ENCODE results near the gene HERPUD2. TPM values are rescaled to one million over a fixed set of nuclear protein-coding genes. Genes with fewer than 3 reads are reported as not detected.

HERPUD2 gene
- total and polyA plus RNA-seq, 2 of the 8 experiments (the other 6 are each of a cell fraction or from before 2014, with no cell fraction given), result 18.3 to 27.3 TPM

DNA sequence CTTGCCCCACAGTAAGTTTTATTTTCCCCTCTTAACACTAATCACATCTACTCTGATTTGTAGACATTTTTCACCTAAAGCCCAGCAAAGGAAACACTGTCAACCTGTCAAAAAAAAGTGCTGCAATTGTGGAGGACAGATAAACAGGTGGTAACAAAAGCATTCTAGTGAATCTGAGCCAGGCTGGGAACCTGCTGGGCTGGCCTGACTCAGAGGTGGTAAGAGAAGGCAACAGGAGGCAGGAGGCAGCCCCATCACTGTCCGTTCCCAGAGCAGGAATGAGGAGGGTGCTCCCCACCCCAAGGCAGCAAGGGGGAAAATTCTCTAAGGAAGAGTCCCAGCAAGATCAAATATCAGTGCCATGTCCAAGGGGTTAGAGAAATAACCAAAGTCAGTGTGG is 19.5 kb upstream of the HERPUD2 start (continued):
- TF ChIP-seq YY1 (IDR thresholded peaks at IDR 0.05; ENCODE audit: low read depth, low read length), result no peak
- TF ChIP-seq CBX8 (IDR thresholded peaks at IDR 0.05; ENCODE audit: borderline replicate concordance, low read depth, low read length), result no peak
- TF ChIP-seq KDM4A (IDR thresholded peaks at IDR 0.05; ENCODE audit: low read depth, low read length, severe bottlenecking), result no peak
- TF ChIP-seq SAP30 (IDR thresholded peaks at IDR 0.05; ENCODE audit: insufficient read depth, insufficient replicate concordance, low read length), result no peak

Data from H1 (cell line).